PFSK-1 (cell line): ENCODE data around the gene LIF.

ENCODE experiments used
- FOXP2 ChIP-seq: optimal IDR thresholded peaks from 2 replicates; pipeline ENCODE3; 2011; ENCODE audit warnings: borderline replicate concordance, control low read depth, inconsistent platforms; ENCODE audit not compliant: insufficient read depth; ENCODE audit errors: extremely low read length, extremely low read depth
- POLR2AphosphoS5 ChIP-seq: IDR thresholded peaks from 2 replicates; pipeline ENCODE4 v1.6.1; 2012; ENCODE audit warnings: low read depth, mild to moderate bottlenecking, control low read depth, low read length, moderate library complexity
- SIN3A ChIP-seq: IDR thresholded peaks from 2 replicates; pipeline ENCODE4 v1.6.1; 2012; ENCODE audit warnings: mild to moderate bottlenecking, low read length, moderate library complexity, borderline replicate concordance; ENCODE audit not compliant: insufficient read depth
- TAF1 ChIP-seq: IDR thresholded peaks from 2 replicates; pipeline ENCODE4 v1.6.1; 2012; ENCODE audit warnings: low read length, control low read depth, borderline replicate concordance; ENCODE audit not compliant: insufficient read depth
- TF ChIP-seq, protein P1 (sequence below), 2 experiments: IDR thresholded peaks; 2 replicates each; pipeline versions ENCODE4 v1.6.1 to v1.8.0; 2011 to 2012; ENCODE audit warnings: low read depth in 2 of 2, low read length in 2 of 2, control low read depth in 1 of 2, inconsistent platforms in 1 of 2, mild to moderate bottlenecking in 1 of 2, moderate library complexity in 1 of 2; ENCODE audit not compliant: insufficient read depth in 1 of 2

DNA sequence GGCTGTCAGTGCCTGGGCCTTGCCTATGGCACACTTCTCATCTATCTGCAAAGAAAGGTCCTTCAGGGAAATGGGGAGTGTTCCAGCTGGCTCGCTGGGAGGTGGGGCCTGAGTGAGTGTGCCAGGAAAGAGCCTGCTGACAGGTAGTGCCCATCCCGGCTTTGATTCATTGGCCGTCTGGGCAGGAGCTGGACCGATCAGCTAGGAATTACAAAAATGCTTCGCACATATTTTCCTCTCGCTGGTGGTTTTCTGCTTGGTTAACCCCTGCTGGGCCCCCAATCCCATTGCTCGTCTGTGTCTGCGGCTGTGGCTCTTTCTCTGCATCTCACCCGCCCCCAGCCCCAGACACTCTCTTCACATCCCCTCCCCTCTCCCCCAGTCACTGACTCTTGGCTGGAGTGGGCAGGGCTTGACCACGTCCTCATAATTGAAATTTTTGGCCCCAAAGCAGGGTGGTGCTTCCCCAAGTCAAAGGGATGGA lies 10.8 kb downstream of the LIF start:
- TF ChIP-seq, protein P1, sequence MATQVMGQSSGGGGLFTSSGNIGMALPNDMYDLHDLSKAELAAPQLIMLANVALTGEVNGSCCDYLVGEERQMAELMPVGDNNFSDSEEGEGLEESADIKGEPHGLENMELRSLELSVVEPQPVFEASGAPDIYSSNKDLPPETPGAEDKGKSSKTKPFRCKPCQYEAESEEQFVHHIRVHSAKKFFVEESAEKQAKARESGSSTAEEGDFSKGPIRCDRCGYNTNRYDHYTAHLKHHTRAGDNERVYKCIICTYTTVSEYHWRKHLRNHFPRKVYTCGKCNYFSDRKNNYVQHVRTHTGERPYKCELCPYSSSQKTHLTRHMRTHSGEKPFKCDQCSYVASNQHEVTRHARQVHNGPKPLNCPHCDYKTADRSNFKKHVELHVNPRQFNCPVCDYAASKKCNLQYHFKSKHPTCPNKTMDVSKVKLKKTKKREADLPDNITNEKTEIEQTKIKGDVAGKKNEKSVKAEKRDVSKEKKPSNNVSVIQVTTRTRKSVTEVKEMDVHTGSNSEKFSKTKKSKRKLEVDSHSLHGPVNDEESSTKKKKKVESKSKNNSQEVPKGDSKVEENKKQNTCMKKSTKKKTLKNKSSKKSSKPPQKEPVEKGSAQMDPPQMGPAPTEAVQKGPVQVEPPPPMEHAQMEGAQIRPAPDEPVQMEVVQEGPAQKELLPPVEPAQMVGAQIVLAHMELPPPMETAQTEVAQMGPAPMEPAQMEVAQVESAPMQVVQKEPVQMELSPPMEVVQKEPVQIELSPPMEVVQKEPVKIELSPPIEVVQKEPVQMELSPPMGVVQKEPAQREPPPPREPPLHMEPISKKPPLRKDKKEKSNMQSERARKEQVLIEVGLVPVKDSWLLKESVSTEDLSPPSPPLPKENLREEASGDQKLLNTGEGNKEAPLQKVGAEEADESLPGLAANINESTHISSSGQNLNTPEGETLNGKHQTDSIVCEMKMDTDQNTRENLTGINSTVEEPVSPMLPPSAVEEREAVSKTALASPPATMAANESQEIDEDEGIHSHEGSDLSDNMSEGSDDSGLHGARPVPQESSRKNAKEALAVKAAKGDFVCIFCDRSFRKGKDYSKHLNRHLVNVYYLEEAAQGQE (IDR thresholded peaks at IDR 0.05; ENCODE audit: insufficient read depth in 1 of 2, low read depth in 2 of 2, low read length in 2 of 2), result no peak
- TF ChIP-seq POLR2AphosphoS5 (no peak), SIN3A (no peak), TAF1 (no peak), FOXP2 (no peak)
